SU-DHL-6 (cell line): ENCODE data around the gene CCDC183.

ENCODE experiments used
- CTCF ChIP-seq: fragments of 200-600 bp; sonication (generic); IDR thresholded peaks from one replicate; pipeline ENCODE4 v1.5.1; 2017; ENCODE audit warnings: antibody characterized with exemption, mild to moderate bottlenecking, low read length, moderate library complexity; ENCODE audit not compliant: insufficient read depth, poor library complexity, severe bottlenecking
- EZH2phosphoT487 ChIP-seq: fragments of 200-600 bp; sonication (generic), shearing (Covaris generic); conservative IDR thresholded peaks from 2 replicates; pipeline ENCODE4 v1.6.1; 2018; ENCODE audit warnings: mild to moderate bottlenecking, antibody characterized with exemption, low read length, moderate library complexity, mixed read lengths

GRCh38 chr9:136828474-136829140 is 32.5 kb downstream of the CCDC183 start:
- TF ChIP-seq CTCF, result no peak
- TF ChIP-seq EZH2phosphoT487, result no peak
